H1 (cell line): ENCODE results near the gene DAND5. TPM values are rescaled to one million over a fixed set of nuclear protein-coding genes. Genes with fewer than 3 reads are reported as not detected.
A peak's percentile ranks its signal among the peaks of the same experiment; 100 is the strongest.

Experiments used
- CTCF ChIA-PET: fragments of 300-600 bp; sonication (Branson Sonifier 250); formaldehyde crosslinking; loops from one replicate; lab custom pipeline; 2021; ENCODE audit not compliant: partially characterized antibody; lab: Charles Lee
- POLR2A ChIA-PET: fragments of 300-600 bp; sonication (Branson Sonifier 250); formaldehyde crosslinking; loops from one replicate; lab custom pipeline; 2021; ENCODE audit warnings: inconsistent platforms; ENCODE audit not compliant: partially characterized antibody; lab: Charles Lee
- DNase-seq, 2 experiments: peaks; one replicate each; pipeline versions ENCODE4 v3.0.0 to v3.0.0-alpha.2; 2010 to 2022; ENCODE audit warnings: low spot score in 2 of 2, low read depth in 1 of 2, mixed read lengths in 1 of 2
- FAIRE-seq: peaks from 2 replicates; lab custom pipeline; 2011; peaks lifted over from hg19 to GRCh38; lab: Jason Lieb, UNC
- H2AFZ ChIP-seq: 2 replicates; pipeline ENCODE4 v1.8.1; 2012; ENCODE audit warnings: low read length, inconsistent platforms
- H2AK5ac ChIP-seq: 2 replicates; pipeline ENCODE4 v1.6.1; 2013; ENCODE audit warnings: low read depth, low read length
- H2BK120ac ChIP-seq: replicated peaks from 2 replicates; pipeline ENCODE3; 2013; ENCODE audit warnings: low read depth, low read length, inconsistent platforms
- H2BK12ac ChIP-seq: 2 replicates; pipeline ENCODE4 v1.6.1; 2013; ENCODE audit warnings: low read depth, low read length
- H2BK15ac ChIP-seq: 2 replicates; pipeline ENCODE4 v1.6.1; 2013; ENCODE audit warnings: low read length
- H2BK20ac ChIP-seq: 2 replicates; pipeline ENCODE4 v1.6.1; 2013; ENCODE audit warnings: low read length
- H2BK5ac ChIP-seq: 2 replicates; pipeline ENCODE4 v1.6.1; 2013; ENCODE audit warnings: low read depth, low read length
- H3K14ac ChIP-seq: 2 replicates; pipeline ENCODE4 v1.6.1; 2013; ENCODE audit warnings: inconsistent platforms; ENCODE audit not compliant: insufficient read length
- H3K18ac ChIP-seq: 2 replicates; pipeline ENCODE4 v1.6.1; 2013; ENCODE audit warnings: low read length; ENCODE audit errors: extremely low read depth
- H3K23ac ChIP-seq: 2 replicates; pipeline ENCODE4 v1.6.1; 2013; ENCODE audit warnings: inconsistent platforms; ENCODE audit not compliant: insufficient read length
- H3K23me2 ChIP-seq: 2 replicates; pipeline ENCODE4 v1.6.1; 2013; ENCODE audit warnings: low read depth, low read length
- H3K27ac ChIP-seq: 2 replicates; pipeline ENCODE4 v1.6.1; 2011; ENCODE audit warnings: low read depth, low read length, inconsistent platforms
- H3K27me3 ChIP-seq, 4 experiments: replicated peaks in 1 of 4; 1 replicate in 1 of 4; 2 replicates in 3 of 4; pipeline versions ENCODE4 v1.6.1 to v1.8.1; 2011 to 2013; ENCODE audit warnings: low read length in 3 of 4, mild to moderate bottlenecking in 3 of 4, inconsistent platforms in 2 of 4, mixed read lengths in 2 of 4, moderate library complexity in 1 of 4; ENCODE audit not compliant: control insufficient read depth in 3 of 4, insufficient read depth in 3 of 4; ENCODE audit errors: extremely low read depth in 1 of 4
- H3K36me3 ChIP-seq, 4 experiments: 2 replicates each; pipeline versions ENCODE4 v1.6.1 to v1.8.1; 2011 to 2013; ENCODE audit warnings: mild to moderate bottlenecking in 4 of 4, low read length in 3 of 4, moderate library complexity in 2 of 4, control low read depth in 1 of 4, inconsistent platforms in 1 of 4; ENCODE audit not compliant: insufficient read depth in 4 of 4, control insufficient read depth in 2 of 4
- H3K4ac ChIP-seq: replicated peaks from 2 replicates; pipeline ENCODE3; 2013; ENCODE audit warnings: low read length, low read depth, mixed read lengths, inconsistent platforms; ENCODE audit not compliant: insufficient read length
- H3K4me1 ChIP-seq, 4 experiments: replicated peaks in 1 of 4; 1 replicate in 1 of 4; 2 replicates in 3 of 4; pipeline versions ENCODE4 v1.6.1 to v1.8.1; 2011 to 2013; ENCODE audit warnings: low read length in 3 of 4, inconsistent platforms in 2 of 4, mixed read lengths in 1 of 4; ENCODE audit not compliant: insufficient read depth in 4 of 4, control insufficient read depth in 3 of 4
- H3K4me2 ChIP-seq, 2 experiments: 2 replicates each; pipeline versions ENCODE4 v1.6.1 to v1.8.1; 2011 to 2013; ENCODE audit warnings: low read depth in 2 of 2, low read length in 2 of 2, control low read depth in 1 of 2, inconsistent platforms in 1 of 2, mild to moderate bottlenecking in 1 of 2; ENCODE audit not compliant: insufficient read depth in 1 of 2
- H3K4me3 ChIP-seq, 4 experiments: fragments of 200-600, 300-600 bp in 1 of 4; sonication (generic), shearing (Covaris generic), sonication (Bioruptor Twin) in 1 of 4; 2 replicates each; pipeline versions ENCODE4 v1.5.1 to v1.8.1; 2011 to 2016; ENCODE audit warnings: low read length in 4 of 4, low read depth in 3 of 4, control low read depth in 2 of 4, inconsistent platforms in 2 of 4, mild to moderate bottlenecking in 2 of 4, mixed read lengths in 1 of 4, moderate library complexity in 1 of 4; ENCODE audit not compliant: insufficient read depth in 2 of 4; ENCODE audit errors: extremely low read depth in 1 of 4
- H3K56ac ChIP-seq: replicated peaks from 2 replicates; pipeline ENCODE3; 2013; ENCODE audit warnings: low read depth, mild to moderate bottlenecking, mixed read lengths, low read length, inconsistent platforms; ENCODE audit not compliant: insufficient read length
- H3K79me1 ChIP-seq: 2 replicates; pipeline ENCODE4 v1.6.1; 2013; ENCODE audit warnings: low read depth, low read length, control low read depth
- H3K79me2 ChIP-seq, 2 experiments: 2 replicates each; pipeline versions ENCODE4 v1.6.1 to v1.8.1; 2012 to 2013; ENCODE audit warnings: low read length in 2 of 2, mild to moderate bottlenecking in 2 of 2, inconsistent platforms in 1 of 2; ENCODE audit not compliant: insufficient read depth in 2 of 2, control insufficient read depth in 1 of 2
- H3K9ac ChIP-seq, 4 experiments: replicated peaks in 1 of 4; 1 replicate in 1 of 4; 2 replicates in 3 of 4; pipeline versions ENCODE4 v1.6.1 to v1.8.1; 2011 to 2013; ENCODE audit warnings: low read depth in 3 of 4, low read length in 3 of 4, control low read depth in 2 of 4, mild to moderate bottlenecking in 2 of 4, moderate library complexity in 2 of 4, inconsistent platforms in 1 of 4; ENCODE audit errors: extremely low read depth in 1 of 4
- H3K9me3 ChIP-seq, 2 experiments: 2 replicates each; pipeline versions ENCODE4 v1.6.1 to v1.8.1; 2012 to 2013; ENCODE audit warnings: mild to moderate bottlenecking in 2 of 2, moderate library complexity in 2 of 2, control low read depth in 1 of 2, inconsistent platforms in 1 of 2, low read depth in 1 of 2, low read length in 1 of 2, mixed read lengths in 1 of 2; ENCODE audit not compliant: insufficient read depth in 2 of 2
- H4K20me1 ChIP-seq, 2 experiments: replicated peaks in 1 of 2; 2 replicates each; pipeline versions ENCODE3 to v1.8.1; 2011 to 2013; ENCODE audit warnings: inconsistent platforms in 2 of 2, low read length in 2 of 2, mild to moderate bottlenecking in 1 of 2; ENCODE audit not compliant: insufficient read depth in 2 of 2, control insufficient read depth in 1 of 2
- H4K5ac ChIP-seq: 2 replicates; pipeline ENCODE4 v1.6.1; 2013; ENCODE audit warnings: low read length, low read depth, mixed read lengths, inconsistent platforms; ENCODE audit not compliant: insufficient read length
- H4K8ac ChIP-seq: 2 replicates; pipeline ENCODE4 v1.8.0; 2013; ENCODE audit warnings: mild to moderate bottlenecking, moderate library complexity, low read length, inconsistent platforms; ENCODE audit not compliant: insufficient read depth; ENCODE audit errors: extremely low read depth
- H4K91ac ChIP-seq: replicated peaks from 2 replicates; pipeline ENCODE3; 2013; ENCODE audit warnings: low read length, mixed read lengths, inconsistent platforms; ENCODE audit not compliant: insufficient read length
- ATF3 ChIP-seq: IDR thresholded peaks from 2 replicates; pipeline ENCODE4 v1.6.1; 2011; ENCODE audit warnings: low read depth, mild to moderate bottlenecking, low read length; ENCODE audit not compliant: insufficient read depth
- CHD1 ChIP-seq: IDR thresholded peaks from 2 replicates; pipeline ENCODE4 v1.6.1; 2012; ENCODE audit warnings: low read depth, low read length, improper control_type of control experiment
- CTBP2 ChIP-seq: IDR thresholded peaks from 2 replicates; pipeline ENCODE4 v1.7.0; 2011; ENCODE audit warnings: borderline replicate concordance, mild to moderate bottlenecking, moderate library complexity, mixed read lengths, low read length; ENCODE audit not compliant: insufficient read depth, insufficient read length
- GABPA ChIP-seq: IDR thresholded peaks from 2 replicates; pipeline ENCODE4 v1.6.1; 2011; ENCODE audit warnings: mild to moderate bottlenecking, low read length, moderate library complexity, borderline replicate concordance; ENCODE audit not compliant: insufficient read depth
- POLR2AphosphoS5 ChIP-seq: IDR thresholded peaks from 2 replicates; pipeline ENCODE4 v1.6.1; 2011; ENCODE audit warnings: low read depth, low read length
- RBBP5 ChIP-seq: IDR thresholded peaks from 2 replicates; pipeline ENCODE4 v1.7.1; 2012; ENCODE audit warnings: low read depth, mild to moderate bottlenecking, inconsistent platforms, low read length, moderate library complexity, borderline replicate concordance
- RXRA ChIP-seq: IDR thresholded peaks from 2 replicates; pipeline ENCODE4 v1.6.1; 2011; ENCODE audit warnings: low read depth, mild to moderate bottlenecking, low read length, moderate library complexity; ENCODE audit not compliant: insufficient read depth
- SP2 ChIP-seq: IDR thresholded peaks from 2 replicates; pipeline ENCODE4 v1.6.1; 2012; ENCODE audit warnings: mild to moderate bottlenecking, low read length, inconsistent platforms
- SP4 ChIP-seq: IDR thresholded peaks from 2 replicates; pipeline ENCODE4 v1.6.1; 2012; ENCODE audit warnings: low read length, inconsistent platforms
- WGBS, 2 experiments: shearing (Covaris generic) in 1 of 2; methylation state at CpG; one replicate each; pipeline versions ENCODE4 v1.1.6 to v1.1.7; 2013 to 2015; ENCODE audit warnings: low lambda C conversion rate in 2 of 2, mixed read lengths in 2 of 2, inconsistent platforms in 1 of 2, low coverage in 1 of 2, missing lambda C conversion rate in 1 of 2; ENCODE audit not compliant: insufficient replicate concordance in 2 of 2, insufficient coverage in 1 of 2, insufficient read length in 1 of 2; ENCODE audit errors: extremely low coverage in 1 of 2, missing lambda C conversion rate in 1 of 2; 5-methylcytosine and 5-hydroxymethylcytosine counted together
- polyA plus RNA-seq, 7 experiments: library from polyadenylated mRNA; depleted of rRNA in 3 of 7; stranded (reverse) in 5 of 7; unstranded in 2 of 7; fragments of >200 nt in 5 of 7; fragments of 200-250 nt in 2 of 7; gene quantifications; 1 replicate in 5 of 7; 2 replicates in 1 of 7; 4 replicates in 1 of 7; pipeline versions ENCODE4 v1.2.1 to v1.2.3, GENCODE V29; 2011 to 2013; ENCODE audit warnings: missing spikeins in 2 of 7, mixed read lengths in 2 of 7
- total RNA-seq: library from RNA; stranded (reverse); fragmentation: NEBNext Ultra II Directional; extraction: Animal tissue kit (Norgen Biotek cat#: 25700); gene quantifications from 2 replicates; pipeline ENCODE4 v1.2.1, GENCODE V29; 2021

Gene DAND5
- total and polyA plus RNA-seq, 2 of the 8 experiments (the other 6 are each of a cell fraction or from before 2014, with no cell fraction given), result 0.14 to 0.17 TPM

- Histone ChIP-seq H4K20me1 (no peaks in the 10 kb centered on the region), H3K23me2 (no peaks in the 10 kb centered on the region), H2BK120ac (no peak overlapping the region), H4K8ac (no peak overlapping the region), H3K56ac (no peak overlapping the region), H2BK20ac (no peak overlapping the region), H3K18ac (peak overlapping the region; percentile 93; the same call in 1 of the 2 replicates), H3K9me3 (no peaks in the 10 kb centered on the region; a peak in 1 of 4 replicates), H2BK5ac (no peak overlapping the region), H3K27me3 (no peaks in the 10 kb centered on the region), H3K14ac (no peak overlapping the region), H4K5ac (no peak overlapping the region), H3K79me1 (no peaks in the 10 kb centered on the region), H3K4ac (no peak overlapping the region), H2AK5ac (no peak overlapping the region), H3K9ac (no peak overlapping the region), H3K4me2 (peak overlapping the region; percentile 4 to 64; a peak in 2 of 4 replicates), H3K27ac (no peak overlapping the region), H3K36me3 (no peaks in the 10 kb centered on the region), H4K91ac (no peak overlapping the region), H2AFZ (peak overlapping the region; percentile 76; the same call in 1 of the 2 replicates), H3K23ac (no peak overlapping the region), H2BK15ac (no peak overlapping the region), H3K79me2 (no peaks in the 10 kb centered on the region), H3K4me1 (peaks cover 0 to 6% (median 2%) of the 10 kb centered on the region in 4 experiments; a peak in 2 of 7 replicates), H3K4me3 (peak overlapping the region in 2 of 4 experiments; percentile 46 to 54; a peak in 5 of 8 replicates), H2BK12ac (no peak overlapping the region)
- WGBS, 2 experiments, result 51% methylated on average over 7 of the region's 8 CpGs; no CpG with 5 or more reads in 1 of the 2 experiments
- POLR2A ChIA-PET, result interaction anchor here (0.7 to 7.1 kb wide), 19 partner anchors 11 to 186 kb away, joined by 3 to 67 read pairs (median 4); partner anchors contain the start of genes CALR, GADD45GIP1, KLF1 and NACC1
- TF ChIP-seq RBBP5 (no peak), CTBP2 (no peak), SP4 (no peak), ATF3 (no peak), POLR2AphosphoS5 (no peak), CHD1 (no peak), GABPA (no peak), SP2 (no peak), RXRA (no peak)
- no peak for FAIRE-seq
- no peak for DNase-seq
- CTCF ChIA-PET, result interaction anchor here (0.7 to 7.6 kb wide), 67 partner anchors 12 to 1076 kb away, joined by 3 to 154 read pairs (median 4); partner anchors contain the start of genes CALR, DNASE2, GADD45GIP1 and GCDH
Measured at GRCh38 chr19:12965812-12966135, 3.6 kb upstream of the DAND5 start.
